Anterior cingulate cortex (tissue), 58 donors: ENCODE data around the gene SFT2D2.
A peak's percentile ranks its signal among the peaks of the same experiment; 100 is the strongest.

ENCODE experiments used
- DNase-seq, 58 donors: peaks; one replicate each; lab custom pipeline; 2025; lab: John Stamatoyannopoulos, UW

Gene SFT2D2

DNA sequence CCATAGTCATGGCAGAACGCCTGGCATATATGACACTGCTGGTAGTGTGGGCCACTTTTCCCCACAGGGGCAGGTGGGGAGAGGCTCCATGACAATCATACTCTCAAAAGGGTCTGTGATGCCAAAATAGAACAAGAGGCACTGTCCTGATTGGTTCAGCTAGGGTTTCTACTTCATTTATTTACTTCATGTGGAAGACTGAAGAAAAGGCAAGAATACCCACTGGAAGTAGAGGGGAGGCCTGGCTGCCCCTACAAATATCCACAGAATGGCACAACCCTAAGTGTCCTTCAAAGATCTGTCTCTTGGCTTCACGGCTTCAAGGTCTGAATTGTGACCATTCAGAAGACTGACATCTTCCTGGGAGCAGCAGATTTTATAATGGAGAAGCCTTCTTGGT, 4.5 kb upstream of the SFT2D2 start:
- DNase-seq, result no peak

DNA sequence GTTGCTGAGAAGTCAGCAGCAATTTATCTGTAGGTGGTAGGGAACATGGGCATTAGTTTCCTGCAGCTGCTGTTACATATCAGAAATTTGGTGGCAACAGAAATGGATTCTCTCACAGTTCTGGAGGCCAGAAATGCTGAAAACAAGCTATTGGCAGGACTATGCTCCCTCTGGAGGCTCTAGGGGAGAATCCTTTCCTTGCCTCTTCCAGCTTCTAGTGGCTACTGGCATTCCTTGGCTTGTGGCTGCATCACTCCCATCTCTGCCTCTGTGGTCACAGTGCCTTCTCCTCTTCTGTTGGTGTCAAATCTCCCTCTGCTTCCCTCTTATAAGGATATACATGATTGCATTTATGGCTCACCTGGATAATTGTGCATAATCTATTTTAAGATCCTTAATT, 2.5 kb upstream of the SFT2D2 start:
- DNase-seq, result no peak

DNA sequence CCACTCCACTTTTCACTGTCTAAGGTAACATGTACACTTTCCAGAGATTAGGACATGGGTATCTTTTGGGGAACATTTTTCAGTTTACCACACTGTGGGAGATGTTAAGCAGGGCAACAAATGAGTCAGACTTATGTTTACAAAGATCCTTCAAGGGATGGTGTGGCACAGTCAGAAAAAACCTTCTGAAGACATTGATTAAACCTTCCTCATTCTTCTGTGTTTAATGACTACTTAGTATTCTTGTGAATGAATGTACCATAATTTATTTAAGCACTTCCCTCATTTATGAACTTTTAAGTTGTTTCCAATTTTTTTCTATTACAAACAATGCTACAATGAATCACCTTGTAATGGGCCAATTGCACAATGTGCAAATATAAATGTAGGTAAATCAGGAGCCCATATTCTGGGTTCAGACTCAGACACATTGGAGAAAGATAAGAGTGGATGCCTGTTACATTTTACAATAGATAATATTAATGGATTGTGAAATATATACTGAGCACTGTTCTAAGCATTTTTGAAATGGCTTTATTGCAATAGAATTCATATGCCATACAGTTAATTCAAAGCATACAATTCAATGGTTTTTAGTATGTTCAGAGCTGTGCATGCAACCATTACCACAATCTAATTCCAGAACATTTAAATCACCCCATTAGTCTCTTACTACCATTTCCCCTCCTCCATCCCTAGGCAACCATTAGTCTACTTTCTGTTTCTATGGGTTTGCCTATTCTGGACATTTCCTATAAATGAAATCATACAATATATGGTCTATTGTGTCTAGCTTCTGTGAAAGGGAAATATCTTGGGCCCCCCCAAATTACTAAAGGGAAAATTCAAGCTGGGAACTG, 1.9 kb upstream of the SFT2D2 start:
- no peak for DNase-seq

DNA sequence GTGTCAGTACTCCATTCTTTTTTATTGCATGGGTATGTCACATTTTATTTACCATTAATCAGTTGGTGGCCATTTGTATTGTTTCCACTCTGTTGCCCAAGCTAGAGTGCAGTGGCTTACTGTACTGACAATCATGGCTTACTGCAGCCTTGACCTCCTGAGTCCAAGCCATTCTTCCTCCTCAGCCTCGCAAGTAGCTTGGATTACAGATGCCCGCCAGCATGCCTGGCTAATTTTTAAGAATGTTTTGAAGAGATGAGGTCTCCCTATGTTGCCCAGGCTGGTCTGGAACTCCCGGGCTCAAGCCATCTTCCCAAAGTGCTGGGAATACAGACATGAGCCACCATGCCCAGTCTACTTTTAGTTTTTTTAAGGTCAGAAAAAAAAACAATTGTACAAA, 813 bp upstream of the SFT2D2 start:
- no peak for DNase-seq

DNA sequence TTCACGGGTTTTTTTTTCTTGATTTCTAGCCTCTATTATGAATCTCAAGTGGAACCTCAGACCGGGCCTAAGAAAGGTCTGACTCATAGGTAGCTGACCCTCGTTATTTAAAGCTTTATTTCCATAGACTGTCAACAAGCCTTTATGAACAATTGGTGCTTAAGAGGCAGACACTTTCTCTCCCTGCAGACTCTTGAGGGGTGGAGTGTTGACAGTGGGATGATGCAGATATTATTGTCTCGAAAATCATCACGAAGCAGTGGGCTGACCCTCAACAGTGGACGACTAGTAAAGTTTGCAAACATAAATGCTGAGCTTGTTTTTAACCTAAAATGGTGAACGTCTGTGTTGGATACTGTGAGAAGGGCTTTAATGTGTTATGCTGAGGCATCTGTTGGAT, 1.8 kb downstream of the SFT2D2 start:
- no peak for DNase-seq

DNA sequence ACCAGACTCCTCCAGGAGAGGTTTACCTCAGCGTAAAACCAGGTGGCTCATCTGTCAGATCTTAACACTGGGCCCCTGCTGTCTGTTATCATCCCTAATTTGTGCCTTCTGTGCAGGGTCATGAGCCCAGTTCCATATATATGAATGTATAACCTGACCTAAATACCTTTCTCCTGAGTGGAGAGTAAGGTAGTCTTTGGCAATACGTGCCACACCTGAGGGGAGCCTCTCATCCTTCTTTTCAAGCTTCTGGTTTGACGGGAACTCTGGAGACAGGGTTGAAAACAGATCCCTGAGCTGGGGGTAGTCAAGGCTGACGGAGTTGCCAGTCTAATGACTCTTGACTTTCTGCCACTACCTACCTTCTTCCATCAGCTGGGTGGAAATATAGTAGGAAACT, 4.1 kb downstream of the SFT2D2 start:
- DNase-seq, result no peak

DNA sequence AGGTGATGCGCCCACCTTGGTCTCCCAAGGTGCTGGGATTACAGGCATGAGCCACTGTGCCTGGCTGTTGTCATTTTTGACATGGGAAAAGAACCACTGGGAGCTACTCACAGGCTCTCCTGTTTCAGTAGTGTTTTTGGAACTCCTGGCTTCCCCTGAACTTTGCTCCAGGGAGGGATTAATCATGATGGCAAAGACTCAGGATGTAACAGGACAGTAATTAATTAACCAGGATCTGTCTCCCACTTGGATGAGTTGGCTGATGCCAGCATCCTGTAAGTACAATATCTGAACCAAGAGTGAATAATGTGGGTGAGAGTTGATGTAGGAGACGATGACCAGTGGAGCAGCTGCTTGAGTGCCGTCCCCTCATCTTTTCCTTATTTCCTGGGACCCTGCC, 4.9 kb downstream of the SFT2D2 start:
- DNase-seq, result no peak

DNA sequence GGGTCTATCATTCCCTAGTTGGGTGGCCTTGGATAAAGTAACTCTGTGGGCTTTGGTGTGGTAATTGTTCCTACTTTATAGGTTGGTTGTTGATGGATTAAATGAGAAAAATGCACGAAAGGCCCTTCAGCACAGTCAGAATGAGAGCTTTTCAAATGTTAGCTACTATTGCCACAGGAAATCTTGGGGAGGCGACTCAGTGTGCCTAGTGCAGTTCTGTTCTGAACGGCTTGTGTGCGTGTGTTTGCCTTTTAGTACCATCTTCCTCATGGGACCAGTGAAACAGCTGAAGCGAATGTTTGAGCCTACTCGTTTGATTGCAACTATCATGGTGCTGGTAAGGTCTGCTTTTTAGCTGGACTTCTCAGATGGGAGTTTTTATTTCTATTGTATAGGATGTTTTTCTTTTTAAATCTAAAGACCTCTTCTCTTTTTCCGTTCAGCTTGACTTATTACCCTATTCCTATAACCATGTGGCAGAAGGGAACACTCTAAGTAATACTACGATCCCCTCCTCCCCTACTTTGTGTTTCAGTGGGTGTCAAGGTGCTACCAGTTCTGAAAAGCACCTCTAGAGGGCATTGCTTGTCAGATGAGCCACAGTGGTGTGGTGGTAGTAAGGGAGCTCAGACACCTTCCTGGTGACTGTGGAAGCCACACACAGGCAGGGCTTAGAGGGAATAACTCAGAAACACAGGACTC, 9.2 kb downstream of the SFT2D2 start:
- peak in 2 of 58 donors; percentile 8 to 9 for DNase-seq

DNA sequence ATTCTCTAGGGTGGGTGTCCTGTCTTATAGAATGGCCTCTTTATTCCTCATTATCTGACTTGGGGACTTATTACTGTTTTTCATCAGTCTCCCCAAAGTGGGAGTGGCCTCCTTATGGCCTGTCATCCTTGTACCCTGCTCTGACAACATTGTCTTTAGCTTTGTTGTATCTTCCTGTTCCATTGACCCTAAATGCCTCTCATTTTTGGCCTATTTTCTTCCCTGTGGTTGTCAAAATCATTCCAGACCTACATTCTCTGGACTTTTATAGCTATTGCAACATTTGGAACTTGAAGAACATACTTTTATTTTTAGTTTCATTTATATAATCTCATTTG, 9.7 kb downstream of the SFT2D2 start:
- DNase-seq, result no peak

DNA sequence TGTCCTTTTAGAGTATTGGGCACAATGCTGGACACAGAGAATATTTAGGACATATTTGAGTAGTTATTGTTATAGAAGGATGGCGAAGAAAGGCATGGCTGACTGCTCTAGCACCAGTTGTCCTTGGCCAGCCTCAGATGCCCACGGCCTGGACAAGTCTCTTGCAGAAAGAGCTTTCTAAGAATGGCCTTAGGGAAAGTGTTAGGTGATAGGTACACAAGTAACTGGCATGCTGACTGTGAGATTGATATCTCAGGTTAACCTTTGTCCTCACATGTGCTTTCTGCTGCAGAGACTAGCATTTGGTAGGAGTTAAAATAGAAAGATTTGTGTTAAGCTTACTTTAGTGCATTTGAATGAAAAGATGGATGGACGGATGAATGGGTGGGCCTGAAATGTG, 10.1 kb downstream of the SFT2D2 start:
- DNase-seq, result no peak

DNA sequence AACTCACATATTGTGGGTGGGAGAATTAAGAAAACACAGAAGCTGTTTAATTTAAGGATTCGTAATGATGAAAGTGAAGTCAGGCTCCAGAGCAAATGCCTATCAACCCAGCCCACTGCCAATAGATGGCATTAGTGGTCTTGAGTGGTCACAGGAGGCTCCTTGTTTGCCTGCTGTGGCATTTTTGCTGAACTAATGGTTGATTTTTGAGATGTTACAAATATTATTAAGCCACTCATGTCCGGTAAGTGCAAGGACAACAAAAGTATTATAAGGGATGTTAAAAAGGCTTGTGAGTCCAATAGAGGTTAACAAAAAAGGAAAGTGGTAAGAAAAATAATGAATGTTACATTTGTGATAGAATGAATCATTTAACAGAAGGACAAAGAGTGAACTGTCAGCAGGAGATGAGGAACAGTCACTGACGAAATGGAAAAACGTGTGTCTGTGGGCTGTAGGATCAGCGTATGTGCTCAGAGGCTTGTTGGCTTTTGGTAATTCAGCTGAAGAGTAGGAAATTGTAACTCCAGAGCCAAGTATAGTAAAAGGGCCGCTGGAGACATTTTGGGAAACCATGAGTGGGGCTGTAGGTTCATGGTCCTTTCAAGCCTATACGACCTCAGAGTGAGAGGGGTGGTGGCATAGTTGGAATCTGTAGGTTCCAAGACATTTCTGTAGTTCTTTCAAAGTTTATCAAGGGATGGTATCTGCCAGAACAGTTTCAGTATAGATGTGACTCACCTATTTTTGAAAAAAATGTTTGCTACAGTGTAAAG, 11.2 kb downstream of the SFT2D2 start:
- DNase-seq, result peak in 10 of 58 donors; percentile 3 to 35 (median 21)

DNA sequence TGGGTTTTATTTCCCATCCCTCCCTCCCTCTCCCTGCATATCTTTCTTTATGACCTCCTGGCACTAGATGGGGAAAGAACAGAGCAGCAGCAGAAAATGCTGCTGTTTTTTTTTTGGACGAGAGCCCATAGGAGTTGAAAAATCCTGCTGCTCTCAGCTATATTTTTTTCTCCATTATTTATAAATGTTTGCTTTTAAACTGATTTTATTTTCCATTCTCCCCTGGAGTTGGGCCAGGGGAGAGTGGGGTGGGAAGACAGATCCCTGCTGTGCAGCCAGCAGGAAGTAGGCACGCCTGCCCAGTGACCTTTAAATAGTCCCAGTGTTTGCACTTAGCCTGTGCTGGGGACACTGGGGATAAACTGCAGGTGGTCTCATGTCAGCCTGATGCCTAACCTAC, 17.4 kb downstream of the SFT2D2 start:
- no peak for DNase-seq

DNA sequence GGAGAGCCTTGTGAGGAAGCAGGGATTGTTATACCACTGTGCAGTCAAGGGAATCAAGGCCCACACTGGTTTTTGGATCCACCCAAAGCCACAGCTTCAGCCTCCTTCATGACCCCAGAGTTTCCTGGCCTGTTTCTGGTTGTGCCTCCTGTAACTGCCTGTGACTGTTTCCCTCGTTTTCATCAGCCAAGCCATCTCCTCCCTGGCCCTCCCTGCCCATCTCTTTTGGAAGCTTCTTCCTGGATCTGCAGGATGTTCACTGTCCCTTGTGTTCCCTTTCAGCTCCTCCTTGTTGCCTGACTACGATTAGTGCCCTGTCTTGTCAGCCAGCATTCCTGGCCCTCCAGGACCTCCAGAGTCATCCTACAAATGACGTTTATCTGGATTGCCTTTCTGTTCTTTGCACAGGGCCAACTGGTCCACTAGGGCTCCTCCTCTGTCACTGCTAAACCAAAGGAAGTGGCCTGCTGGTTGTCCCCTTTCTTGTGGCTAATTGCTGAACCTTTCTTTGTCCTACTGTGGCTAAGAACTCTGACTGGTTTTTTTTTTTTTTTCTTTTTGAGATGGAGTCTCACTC, 17.9 kb downstream of the SFT2D2 start:
- DNase-seq, result no peak

DNA sequence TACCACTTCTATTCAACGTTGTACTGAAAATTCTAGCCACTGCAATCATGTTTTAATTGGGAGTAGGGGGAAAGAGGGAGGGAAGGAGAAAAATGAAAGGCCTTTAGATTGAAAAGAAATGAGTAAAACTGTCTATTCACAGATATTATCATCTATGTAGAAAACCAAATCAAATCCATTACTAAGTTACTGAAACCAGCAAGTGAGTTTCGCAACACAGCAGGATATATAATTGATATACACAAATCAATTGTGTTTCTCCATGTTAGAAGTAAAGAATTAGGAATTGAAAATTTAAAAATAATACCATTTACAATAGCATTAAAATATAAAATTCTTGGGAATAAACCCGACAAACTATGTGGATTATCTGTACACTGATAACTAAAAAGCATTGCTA, 19.2 kb downstream of the SFT2D2 start:
- DNase-seq, result no peak

DNA sequence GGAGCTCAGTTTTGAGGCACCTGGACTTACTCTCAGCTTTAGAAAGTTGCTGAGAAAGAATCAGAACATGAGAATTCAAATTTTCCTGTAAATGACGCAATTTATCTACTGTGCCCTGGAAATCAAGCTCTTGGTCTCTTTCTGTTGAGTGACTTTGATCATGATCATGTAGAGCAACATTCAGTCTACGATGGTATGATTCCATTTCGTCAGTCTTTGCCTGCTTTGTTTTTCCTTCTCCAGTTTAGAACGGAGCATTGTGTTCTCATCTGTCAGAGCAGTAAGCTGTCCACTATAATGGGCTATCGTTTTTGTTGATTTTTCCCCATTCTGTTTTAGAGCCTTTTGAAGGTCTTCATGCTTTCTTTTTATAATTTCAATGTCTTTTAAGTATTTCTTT, 20.7 kb downstream of the SFT2D2 start:
- DNase-seq, result peak in 2 of 58 donors; percentile 9 to 54

DNA sequence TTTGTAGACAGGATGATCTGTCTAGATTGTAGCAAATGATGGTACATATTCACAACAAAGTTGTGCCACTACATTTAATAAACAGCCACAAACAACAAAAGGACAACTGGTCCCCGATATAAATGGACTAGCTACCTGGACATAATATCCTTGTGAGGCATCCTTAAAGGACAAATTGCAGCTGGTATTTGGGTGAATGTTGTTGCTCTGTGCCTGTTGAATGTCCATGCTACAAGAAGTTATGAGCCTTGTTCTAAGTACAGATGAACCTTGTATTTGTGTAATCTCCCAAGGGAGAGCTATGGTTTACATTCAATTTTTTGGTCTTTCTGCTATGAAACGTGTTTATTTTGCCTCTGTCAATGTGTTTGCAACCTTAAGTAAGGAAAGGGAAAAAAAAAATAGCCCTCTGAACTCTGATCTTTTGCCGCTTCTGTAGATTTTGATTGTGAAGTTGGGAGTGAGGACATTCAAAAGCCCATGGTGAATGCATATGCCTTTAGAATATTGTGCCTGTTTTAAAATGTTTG, 26.5 kb downstream of the SFT2D2 start:
- no peak for DNase-seq

DNA sequence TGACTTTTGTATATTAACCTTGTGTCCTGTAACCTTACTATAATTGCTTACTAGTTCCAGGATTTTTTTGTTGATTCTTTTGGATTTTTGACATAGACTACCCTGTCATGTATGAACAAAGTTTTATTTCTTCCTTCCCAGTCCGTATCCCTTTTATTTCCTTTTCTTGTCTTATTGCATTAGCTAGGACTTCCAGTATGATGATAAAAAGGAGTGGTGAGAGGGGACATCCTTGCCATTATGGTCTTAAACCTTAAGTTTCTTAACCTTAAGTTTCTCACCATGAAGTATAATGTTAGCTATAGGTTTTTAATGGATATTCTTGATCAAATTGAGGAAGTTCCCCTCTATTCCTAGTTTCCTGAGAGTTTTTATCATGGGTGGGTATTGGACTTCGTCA, 30.4 kb downstream of the SFT2D2 start:
- DNase-seq, result no peak

DNA sequence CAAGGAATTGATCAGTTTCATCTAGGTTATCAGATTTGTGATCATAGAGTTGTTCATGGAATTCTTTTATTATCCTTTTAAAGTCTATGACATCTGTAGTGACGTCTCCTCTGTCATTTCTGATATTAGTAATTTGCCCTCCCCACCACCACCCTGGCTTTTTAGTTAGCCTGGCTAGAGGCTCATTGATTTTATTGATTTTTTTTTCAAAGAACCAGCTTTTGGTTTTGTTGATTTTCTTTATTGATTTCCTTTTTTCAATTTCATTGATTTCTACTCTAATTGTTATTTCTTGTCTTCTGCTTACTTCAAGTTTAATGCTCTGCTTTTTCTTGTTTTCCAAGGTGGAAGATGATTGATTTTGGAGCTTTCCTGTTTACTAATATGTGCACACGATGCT, 31.6 kb downstream of the SFT2D2 start:
- no peak for DNase-seq

DNA sequence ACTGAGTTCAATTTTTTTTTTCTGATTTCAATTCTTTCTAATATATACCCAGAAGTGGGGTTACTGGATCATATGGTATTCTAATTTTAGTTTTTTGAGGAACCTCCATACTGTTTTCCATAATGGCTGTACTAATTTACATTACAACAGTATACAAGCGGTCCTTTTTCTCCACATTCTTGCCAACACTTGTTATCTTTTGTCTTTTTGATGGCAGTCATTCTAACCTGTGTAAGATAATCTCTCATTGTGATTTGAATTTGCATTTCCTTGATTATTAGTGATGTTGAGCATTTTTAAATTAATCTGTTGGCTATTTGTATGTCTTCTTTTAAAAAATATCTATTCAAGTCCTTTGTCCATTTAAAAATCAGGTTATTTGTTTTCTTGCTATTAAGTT, 33.8 kb downstream of the SFT2D2 start:
- DNase-seq, result no peak

DNA sequence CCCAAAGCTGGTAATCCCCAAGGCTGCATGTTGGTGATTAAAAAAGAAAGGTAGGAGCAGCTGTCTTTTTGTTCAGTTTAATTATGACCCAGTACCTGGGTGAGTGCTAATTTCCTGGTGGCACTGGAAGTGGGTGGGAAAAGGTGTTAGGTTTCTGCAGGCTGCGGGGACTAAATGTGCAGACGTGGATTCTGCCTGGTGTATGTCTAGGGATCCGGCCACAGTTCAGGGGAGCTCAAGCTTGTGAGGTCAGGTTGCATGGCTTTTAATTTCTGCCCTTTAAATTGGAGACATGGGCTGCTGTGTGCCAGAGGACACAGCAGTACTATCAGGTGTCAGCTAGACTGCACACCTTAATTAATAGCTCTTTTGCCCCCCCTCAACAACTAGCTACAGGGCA, 34.6 kb downstream of the SFT2D2 start:
- DNase-seq, result no peak

DNA sequence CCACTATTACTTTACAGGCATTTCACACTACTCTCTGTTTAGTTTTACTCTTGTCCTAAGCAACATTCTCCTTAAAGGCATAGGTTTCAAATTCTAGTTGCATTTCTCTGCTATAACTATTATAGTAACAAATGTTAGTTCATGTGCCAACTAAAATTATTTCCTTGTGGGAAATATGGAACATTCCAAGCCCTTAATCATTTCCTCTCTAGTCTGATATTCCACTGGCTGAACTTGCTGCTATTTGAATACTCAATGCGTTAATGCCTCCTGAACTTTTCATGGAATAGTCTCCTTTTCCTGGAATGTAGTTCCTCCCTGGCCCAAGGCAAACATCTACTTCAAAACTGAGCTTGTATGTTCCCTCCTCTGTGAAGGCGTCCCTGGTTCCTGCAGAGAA, 35.6 kb downstream of the SFT2D2 start:
- no peak for DNase-seq
